Activated CD4-positive, alpha-beta T cell treated with anti-CD3 and anti-CD28 coated beads, Interleukin-2, amount 50 U/mL, for 24 hours (primary cell): ENCODE results near the gene PEBP1.

ENCODE experiments used
- DNase-seq, 2 donors: peaks; one replicate each; pipeline ENCODE4 v3.0.0-alpha.2; 2020; ENCODE audit warnings: low read depth in 1 of 2, low spot score in 1 of 2

PEBP1 gene

GRCh38 chr12:118135788-118136558, at the start of gene PEBP1:
Gene PEBP1, plus strand, starts transcription at chr12:118136124. Its CDS starts 86 bp downstream, at chr12:118136210.
- DNase-seq = peak; percentile 85 to 91

DNA sequence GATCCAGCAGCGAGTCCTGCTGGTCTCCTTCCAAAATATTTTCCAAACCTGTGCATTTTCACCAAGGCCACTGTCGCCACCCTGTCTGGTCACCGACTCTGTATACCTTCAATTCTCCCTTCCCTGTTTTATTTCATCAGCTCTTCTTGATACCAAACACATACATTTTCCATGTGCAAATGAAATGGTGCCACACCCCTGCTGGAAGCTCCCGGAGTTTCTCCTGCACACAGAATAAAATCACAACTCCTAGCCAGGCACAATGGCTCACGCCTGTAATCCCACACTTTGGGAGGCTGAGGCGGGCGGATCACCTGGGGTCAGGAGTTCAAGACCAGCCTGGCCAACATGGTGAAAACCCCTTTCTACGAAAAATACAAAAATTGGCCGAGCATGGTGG, 46.1 kb upstream of the PEBP1 start:
- no peak for DNase-seq

DNA sequence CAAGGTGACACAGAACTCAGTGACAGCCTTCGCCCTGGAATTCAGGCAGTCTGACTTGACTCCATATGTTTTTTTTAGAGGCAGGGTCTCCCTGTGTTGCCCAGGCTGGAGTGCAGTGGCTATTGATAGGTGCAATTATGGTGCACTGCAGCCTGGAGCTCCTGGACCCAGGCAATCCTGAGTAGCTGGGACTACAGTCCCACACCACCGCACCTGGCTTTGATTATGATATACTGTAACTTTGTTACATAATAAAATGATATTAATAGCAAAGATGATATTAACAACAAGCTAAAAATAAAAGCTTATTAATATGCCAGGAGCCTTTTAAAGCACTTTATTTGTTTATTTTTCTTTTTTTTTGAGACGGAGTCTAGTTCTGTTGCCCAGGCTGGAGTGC, 41.9 kb upstream of the PEBP1 start:
- DNase-seq = no peak

DNA sequence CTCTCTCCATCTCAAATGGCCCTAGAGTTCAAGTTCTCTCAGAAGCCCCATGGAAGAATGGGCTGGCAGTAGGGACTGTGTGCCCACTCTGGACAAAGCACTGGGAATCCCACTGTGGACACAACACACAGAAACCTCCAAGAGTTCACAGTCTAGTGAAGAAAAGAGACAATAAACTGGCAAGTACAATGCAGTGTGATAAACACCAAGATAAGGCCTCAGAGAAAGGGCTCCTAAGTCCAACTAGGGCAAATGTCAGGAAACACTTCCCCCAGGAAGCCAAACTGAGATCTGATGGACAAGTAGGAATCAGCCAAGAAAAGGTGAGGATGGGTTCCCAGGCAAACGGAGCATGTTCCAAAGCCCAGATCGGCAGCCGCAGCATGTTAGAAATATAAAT, 37.5 kb upstream of the PEBP1 start:
- no peak for DNase-seq

GRCh38 chr12:118098911-118099671, 36.8 kb upstream of the PEBP1 start:
- DNase-seq = no peak

GRCh38 chr12:118101051-118101450, 34.9 kb upstream of the PEBP1 start:
- DNase-seq = no peak

DNA sequence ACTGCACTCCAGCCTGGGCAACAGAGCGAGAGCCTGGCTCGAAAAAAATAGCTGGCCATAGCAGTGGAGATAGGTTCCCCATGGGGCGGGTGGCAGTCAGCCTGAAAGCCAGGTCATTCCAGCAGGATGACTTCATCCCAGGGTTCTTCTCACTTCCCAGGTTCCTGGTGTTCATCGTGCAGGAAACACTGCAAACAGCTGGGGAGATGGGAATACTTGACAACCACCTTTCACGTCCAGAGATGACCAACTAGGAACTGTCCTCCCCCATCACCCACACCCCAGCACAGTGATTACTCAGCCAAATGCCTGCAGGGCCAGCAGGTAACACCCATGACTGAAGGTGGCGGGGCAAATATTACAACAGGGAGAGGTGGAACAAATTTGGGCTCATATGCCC, 33.9 kb upstream of the PEBP1 start:
- DNase-seq = no peak

GRCh38 chr12:118102609-118103008, 33.3 kb upstream of the PEBP1 start:
- DNase-seq = no peak

DNA sequence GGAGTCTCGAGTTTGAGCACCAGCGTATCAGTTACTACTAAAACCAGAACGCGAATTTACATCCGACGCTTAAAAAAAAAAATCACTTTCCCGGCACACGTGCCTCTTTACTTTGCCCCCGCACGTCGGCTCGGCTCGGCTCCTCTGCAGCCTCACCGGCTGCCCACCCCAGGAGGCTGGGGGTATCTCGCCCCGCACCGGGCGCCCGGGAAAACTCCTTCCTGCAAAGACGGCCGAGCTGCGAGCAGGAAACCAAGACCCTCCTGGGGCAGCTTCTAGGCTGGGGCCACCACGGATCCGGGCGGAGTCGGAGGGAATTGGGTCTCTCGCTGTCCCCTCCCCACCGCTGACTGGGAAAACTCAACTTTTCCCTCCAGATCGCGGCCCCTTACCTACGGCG, 32.7 kb upstream of the PEBP1 start:
- DNase-seq = peak in 1 of 2 donors; percentile 1

- peak in 1 of 2 donors; percentile 3 for DNase-seq
Observed at GRCh38 chr12:118103601-118104382, 32.1 kb upstream of the PEBP1 start, which contains the start of gene VSIG10. Gene VSIG10, minus strand, starts transcription at chr12:118104011. Its CDS starts 340 bp downstream, at chr12:118103671.

DNA sequence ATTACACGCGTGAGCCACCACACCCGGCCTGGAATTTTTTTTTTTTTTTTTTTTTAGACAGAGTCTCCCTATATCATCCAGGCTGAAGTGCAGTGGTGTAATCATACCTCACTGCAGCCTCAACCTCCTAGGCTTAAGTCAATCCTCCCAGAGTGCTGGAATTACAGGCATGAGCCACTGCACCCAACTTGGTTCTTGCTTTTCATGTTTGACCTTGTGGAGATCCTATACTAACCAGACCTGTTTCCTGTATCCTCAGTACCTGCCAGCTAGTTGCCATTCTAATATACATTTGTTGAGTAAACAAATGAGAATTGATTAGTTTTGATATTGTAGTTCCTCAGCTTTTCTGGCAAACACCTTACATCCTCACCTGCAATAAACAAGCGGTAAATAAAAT, 28.9 kb upstream of the PEBP1 start:
- DNase-seq = no peak

GRCh38 chr12:118107694-118108093, 28.2 kb upstream of the PEBP1 start:
- no peak for DNase-seq

- DNase-seq = no peak
Observed at GRCh38 chr12:118109088-118109487, 26.8 kb upstream of the PEBP1 start.

- no peak for DNase-seq
Observed at GRCh38 chr12:118119449-118119879, 16.5 kb upstream of the PEBP1 start.

- DNase-seq = peak; percentile 31 to 37
Observed at GRCh38 chr12:118120579-118121363, 15.2 kb upstream of the PEBP1 start.

GRCh38 chr12:118122264-118122663, 13.7 kb upstream of the PEBP1 start:
- DNase-seq = no peak

GRCh38 chr12:118124333-118124874, 11.5 kb upstream of the PEBP1 start:
- DNase-seq = no peak

GRCh38 chr12:118125743-118126118, 10.2 kb upstream of the PEBP1 start:
- no peak for DNase-seq

DNA sequence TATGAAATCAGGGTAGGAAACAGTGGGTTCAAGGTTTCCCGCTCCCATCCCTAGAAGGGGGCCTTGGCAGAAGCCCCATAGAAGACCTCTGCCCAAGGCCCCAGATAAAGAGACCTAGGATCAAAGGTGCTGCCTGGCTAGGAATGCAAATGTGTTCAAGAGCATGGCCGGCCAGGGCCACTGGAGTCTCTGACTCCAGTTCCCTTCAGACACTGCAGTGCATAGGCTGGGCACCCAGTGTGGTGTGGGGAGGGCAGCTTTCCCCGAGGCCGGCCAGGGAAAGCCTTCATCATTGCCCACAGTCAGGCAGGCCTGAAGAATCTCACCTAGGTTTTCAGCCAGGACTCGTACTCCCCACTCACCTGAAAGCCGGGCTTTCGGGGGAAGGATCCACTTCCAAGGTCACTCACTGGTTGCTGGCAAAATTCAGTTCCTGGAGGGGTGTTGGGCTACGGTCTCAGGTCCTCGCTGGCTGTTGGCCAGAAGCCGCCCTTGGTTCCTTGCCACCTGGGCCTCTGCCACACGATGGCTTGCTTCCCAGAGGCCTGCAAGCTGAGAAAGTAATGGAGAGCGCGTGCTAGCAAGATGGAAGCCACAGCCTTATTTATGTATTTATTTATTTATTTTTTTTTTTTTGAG, 9.7 kb upstream of the PEBP1 start:
- no peak for DNase-seq

DNA sequence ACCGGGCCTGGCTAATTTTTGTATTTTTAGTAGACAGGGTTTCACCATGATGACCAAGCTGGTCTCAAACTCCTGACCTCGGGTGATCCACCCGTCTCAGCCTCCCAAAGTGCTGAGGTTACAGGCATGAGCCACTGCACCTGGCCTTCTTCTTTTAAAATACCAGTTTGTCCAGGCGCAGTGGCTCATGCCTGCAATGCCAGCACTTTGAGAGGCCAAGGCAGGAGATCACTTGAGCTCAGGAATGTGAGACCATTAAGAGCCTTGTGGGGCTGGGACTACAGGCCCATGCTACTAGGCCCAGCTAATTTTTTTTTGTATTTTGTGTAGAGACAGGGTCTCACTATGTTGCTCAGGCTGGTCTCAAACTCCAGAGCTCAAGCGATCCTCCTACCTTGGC, 8.1 kb upstream of the PEBP1 start:
- DNase-seq = no peak
